Tongue (tissue), 2 donors: ENCODE measurements around the gene GINS2. TPM values are rescaled to one million over a fixed set of nuclear protein-coding genes. Genes with fewer than 3 reads are reported as not detected.
A peak's percentile ranks its signal among the peaks of the same experiment; 100 is the strongest.

ENCODE experiments used
- DNase-seq: peaks from one replicate; pipeline ENCODE4 v3.0.0-alpha.2; 2015
- total RNA-seq: library from RNA; depleted of rRNA; stranded (reverse); fragments of >200 nt; gene quantifications from one replicate; pipeline ENCODE4 v1.2.3, GENCODE V29; 2014

The GINS2 gene
- total RNA-seq, 1 donor from 2014 or later = 4.6 TPM

DNA sequence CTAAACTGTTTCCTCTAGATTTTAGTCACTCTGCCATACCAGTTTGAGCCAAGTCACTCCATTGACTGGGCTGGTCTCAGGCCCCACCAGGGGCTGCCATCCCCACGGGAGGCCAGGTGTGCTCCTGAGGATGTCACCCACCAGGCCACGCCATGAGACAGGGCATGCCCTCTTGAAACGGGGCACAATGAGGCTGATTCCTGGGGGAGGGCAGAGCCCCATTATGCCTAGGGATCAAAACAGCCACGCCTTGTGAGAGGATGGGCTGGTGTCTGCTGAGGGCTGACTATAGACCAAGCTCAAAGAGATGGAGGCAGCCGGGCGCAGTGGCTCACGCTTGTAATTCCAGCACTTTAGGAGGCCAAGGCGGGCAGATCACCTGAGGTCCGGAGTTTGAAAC is 21.5 kb downstream of the GINS2 start:
- no peak for DNase-seq

DNA sequence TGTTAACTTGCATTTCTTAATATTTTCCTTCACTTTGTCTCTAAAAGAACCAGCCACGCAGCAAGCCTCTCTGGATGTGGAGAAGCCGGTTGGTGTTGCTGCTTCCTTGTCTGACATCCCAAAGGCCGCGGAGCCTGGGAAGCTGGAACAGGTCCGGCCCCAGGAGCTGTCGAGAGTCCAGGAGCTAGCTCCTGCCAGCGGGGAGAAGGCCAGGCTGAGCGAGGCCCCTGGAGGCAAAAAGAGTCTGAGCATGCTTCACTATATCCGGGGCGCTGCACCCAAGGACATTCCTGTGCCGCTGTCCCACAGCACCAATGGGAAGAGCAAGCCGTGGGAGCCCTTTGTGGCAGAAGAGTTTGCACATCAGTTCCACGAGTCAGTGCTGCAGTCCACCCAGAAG is 22.8 kb downstream of the GINS2 start:
- DNase-seq = no peak

DNA sequence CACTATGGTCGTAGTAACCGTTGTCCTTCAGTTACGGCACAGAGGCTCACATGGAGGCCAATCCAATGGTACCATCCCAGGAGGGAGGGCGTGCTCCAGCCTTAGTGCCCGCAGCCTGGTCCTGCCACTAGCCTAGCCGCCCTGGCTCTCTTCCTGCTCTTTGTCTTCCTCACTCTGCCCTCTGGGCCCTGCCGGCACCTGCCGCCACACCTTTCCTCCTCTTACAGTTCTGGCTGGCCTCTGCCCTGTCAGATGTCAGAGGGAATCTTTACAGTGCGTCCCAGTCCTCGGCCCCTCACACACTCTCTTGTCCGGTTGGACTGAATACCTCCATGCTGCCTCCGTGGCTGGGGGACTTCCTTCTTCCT is 23.4 kb downstream of the GINS2 start:
- no peak for DNase-seq

DNA sequence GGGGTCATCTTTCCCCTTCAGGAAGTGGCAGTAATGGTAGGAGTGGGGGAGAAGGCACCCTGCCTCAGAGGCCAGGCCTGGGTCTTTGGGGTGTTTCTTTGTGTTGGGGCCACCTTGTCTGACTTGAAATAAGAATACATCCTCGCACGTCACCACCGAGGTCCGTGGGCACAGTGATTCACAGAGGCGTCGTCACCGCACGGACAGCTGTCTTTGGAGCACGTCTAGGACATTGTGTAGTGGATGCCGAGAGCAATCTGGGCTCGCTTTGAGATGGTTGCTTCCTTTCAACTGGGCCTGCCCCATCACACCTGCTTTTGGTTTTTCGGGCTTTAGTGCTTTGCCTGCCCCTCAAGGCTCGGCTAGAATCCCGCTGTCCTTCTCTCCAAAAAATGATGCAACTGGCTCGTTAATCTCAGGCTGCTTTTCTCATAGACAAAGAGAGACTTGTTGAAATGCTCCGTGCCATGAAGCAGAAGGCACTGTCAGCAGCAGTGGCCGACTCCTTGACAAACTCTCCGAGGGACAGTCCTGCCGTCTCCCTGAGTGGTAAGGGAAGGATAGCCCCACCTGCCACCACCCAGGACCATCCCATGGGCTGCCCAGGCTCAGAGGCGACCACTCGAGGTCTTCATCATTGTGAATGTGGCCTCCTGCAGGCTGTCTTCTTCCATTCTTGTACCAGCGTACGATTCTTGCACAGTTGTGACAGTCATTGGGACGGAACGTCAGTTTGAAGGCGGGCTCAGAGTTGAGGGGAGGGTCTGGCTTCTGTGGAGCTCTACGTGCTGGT is 24.0 kb downstream of the GINS2 start:
- no peak for DNase-seq

DNA sequence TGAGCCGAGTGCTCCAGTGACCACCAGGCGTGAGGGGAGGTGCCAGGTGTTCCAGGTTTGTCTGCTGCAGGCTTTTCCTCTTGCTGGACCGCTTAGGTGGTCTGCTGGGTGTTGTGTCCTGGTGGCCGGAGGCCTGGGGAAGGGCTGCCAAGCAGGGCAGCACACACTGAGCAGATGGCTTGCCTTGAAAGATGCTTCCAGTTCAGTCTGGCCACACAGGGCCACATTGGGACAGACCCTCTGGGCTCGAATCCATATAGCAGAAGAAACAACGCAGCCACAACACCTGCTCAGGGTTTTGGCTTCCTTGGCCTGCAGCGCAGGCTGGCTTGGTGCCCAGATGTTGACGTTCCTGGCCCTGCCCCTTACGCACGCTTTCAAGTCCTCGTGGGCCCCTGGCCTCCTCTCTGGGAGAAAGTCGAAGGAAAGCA is 24.8 kb downstream of the GINS2 start:
- DNase-seq = peak; percentile 87

DNA sequence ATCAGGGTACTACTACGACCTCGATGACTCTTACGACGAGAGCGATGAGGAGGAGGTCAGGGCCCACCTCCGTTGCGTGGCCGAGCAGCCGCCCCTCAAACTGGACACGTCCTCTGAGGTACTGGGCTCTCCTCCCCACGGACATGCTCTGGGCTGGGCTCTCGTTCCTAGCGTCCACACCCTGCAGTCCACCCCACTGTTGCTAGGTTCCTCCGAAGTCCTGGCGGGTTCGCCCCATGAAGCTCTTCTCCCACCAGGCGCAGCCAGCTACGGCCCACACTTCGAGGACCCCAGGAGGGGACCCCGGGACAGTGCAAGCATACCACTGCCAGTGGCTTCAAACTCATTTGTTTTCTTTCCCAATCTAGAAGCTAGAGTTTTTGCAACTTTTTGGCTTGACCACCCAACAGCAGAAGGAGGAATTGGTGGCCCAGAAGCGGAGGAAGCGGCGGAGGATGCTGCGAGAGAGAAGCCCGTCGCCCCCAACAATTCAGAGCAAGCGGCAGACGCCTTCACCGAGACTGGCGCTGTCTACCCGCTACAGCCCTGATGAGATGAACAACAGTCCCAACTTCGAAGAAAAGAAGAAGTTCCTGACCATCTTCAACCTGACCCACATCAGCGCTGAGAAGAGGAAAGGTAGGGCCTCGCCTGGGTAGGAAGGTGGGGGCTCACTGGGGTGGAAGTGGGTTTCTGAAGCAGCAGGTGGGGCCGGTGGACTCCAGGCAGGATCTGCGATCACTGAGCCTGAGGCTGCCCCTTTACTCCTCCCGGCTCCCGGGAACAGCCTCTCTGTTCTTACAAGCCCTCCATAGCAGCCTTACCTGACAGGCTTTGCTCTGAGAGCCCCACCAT is 25.6 kb downstream of the GINS2 start:
- DNase-seq = no peak

DNA sequence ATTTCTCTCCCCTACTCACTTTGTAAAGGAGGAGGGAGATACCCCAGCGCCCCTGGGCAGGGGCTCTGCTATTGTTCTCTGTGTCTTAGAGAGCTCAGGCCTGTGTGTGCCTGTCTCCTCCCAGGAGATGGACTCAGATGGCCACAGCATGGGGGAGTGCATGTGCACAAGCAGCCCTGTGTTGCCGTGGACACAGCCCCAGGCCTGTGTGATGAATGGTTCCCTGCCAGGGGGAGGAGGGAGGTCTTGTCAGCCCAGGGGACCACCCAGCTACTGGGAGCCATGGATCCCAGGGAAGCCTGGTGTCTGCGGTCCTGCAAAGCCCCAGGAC is 26.3 kb downstream of the GINS2 start:
- no peak for DNase-seq

DNA sequence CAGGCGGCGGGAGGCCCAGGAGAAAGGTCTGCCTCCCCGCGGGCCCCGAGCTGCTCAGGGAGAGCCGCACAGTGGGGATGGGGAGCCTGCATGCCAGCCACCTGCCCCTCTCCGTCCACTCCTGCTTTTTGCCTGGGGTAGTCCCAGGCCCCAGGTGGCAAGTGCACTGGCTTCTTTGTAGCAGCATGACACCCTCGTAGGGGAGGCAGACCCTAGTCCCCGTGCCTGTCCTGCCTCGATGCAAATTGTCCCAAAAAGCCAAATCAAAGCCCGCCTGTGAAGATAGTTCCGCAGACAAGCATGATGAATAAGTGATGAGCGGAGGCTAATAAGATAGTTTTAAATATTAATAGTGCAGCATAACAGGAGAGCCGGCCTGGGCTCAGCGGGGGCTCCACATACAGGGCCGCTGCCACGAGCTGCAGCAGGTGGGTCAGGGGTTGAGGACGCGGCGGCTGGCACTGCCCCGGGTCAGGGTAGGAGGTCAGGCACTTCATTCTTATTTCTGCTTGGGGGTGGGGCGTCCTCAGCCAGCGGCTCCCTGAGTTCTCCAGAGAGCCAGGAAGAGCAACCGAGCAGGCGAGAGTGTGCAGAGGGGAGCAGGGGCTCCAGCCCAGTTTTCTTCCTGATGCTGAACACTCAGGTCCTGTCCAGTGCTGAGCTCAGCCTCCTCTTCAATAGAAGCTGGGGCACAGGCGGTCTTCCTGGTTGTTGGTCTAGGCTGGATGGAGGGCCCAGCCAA is 26.8 kb downstream of the GINS2 start:
- no peak for DNase-seq

DNA sequence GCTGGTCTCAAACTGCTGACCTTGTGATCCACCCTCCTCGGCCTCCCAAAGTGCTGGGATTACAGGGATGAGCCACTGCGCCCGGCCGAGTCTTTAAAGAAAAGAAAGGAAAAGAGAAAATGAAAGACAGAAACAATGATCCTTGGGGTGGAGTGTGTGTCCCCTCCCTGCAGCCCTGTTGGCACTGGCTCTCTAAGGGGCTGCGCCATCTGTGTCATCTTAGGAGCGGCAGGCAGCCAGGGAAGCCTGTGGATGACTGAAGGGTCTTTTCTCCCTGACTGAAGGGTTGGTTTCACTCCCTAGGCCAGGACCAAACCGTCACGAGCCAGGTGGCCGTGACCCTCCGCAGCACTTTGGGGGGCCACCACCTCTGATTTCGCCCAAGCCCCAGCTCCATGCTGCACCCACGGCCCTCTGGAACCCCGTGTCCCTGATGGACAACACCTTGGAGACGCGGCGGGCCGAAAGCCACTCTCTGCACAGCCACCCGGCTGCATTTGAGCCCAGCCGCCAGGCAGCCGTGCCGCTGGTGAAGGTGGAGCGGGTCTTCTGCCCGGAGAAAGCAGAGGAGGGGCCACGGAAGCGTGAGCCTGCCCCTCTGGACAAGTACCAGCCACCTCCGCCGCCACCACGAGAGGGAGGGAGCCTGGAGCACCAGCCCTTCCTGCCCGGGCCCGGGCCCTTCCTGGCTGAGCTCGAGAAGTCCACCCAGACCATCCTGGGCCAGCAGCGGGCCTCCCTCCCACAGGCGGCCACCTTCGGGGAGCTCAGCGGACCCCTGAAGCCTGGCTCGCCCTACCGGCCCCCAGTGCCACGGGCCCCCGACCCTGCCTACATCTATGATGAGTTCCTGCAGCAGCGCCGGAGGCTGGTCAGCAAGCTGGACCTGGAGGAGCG is 27.7 kb downstream of the GINS2 start:
- DNase-seq = no peak

DNA sequence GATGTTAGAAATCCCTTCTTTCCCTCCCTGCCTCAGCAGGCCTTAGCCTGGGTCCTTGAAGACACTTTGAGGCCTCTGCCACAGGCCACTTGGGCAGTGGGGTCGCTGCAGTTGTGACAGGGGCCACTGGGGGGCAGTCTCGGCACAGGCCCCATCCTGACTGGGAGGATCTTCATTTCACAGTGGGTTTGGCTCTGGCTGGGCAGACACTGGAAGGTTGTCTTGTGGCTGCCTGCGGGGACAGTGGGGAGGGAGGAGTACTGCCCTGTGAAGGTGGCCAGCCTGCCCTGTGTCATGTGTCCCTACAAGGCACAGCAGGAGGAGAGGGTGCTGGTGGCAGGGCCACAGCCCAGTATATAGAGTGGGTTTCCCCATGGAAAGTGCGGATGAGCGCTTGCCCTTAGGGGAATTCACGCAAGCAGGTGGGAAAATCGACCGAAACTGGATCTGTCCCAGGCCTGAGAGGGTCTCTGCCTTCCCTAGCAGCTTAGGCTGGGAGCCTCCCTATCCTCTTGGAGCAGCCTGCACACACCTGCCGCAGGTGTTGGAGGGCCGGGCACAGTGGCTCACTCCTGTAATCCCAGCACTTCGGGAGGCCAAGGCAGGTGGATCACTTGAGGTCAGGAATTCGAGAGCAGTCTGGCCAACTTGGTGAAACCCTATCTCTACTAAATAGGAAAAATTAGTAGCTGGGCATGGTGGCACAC is 28.8 kb downstream of the GINS2 start:
- peak; percentile 79 for DNase-seq

DNA sequence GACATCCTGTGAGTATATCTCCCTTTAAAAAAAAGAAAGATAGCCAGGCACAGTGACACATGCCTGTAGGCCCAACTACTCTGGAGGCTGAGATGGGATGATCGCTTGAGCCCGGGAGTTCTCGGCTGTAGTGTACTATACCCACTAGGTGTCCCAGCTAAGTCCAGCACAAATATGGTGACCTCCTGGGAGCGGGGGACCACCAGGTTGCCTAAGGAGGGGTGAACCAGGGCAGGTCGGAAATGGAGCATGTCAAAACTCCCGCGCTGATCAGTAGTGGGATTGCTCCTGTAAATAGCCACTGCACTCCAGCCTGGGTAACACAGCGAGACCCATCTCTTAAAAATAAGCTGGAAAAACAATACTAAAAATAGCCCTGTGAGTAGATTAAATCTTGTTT is 29.4 kb downstream of the GINS2 start:
- DNase-seq = no peak

DNA sequence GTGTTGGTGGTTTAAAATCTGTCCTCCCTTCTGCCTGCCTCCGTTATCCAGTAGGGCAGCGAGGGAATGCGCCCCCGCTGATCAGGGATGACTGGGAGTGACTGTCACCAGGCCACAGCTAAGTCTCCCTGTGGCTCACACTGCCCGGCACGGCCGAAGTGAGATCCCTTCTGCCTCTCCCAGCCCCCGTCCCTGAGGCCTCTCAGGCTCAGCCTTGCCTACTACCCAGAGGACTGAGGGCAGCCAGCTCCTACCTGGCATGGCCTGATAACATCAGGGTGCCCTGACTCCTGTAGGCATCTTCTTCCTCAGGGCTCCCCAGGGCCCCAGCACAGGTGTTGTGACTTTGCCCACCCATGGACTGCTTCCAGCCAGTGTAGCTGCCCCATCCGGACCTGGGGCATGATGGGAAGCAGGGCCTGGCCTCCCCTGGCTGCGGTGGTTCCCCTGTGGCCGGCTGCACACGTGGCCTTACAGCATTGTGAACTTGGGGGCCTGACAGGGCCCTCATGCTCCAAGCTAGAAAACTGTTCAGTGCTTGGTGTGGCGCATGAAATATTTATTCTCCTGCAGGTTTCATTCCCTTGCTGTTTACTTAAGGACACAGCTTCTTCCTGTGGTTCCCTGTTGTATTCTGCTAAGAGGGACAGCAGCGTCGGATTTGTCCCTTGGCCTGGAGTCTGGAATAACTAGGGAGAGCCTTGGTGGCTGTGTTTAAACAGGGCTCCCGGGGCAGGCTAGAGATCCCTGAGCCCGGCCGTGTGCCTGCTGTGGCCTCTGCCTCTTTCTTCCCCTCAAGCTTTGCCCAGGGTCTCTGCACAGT is 30.0 kb downstream of the GINS2 start:
- DNase-seq = no peak

DNA sequence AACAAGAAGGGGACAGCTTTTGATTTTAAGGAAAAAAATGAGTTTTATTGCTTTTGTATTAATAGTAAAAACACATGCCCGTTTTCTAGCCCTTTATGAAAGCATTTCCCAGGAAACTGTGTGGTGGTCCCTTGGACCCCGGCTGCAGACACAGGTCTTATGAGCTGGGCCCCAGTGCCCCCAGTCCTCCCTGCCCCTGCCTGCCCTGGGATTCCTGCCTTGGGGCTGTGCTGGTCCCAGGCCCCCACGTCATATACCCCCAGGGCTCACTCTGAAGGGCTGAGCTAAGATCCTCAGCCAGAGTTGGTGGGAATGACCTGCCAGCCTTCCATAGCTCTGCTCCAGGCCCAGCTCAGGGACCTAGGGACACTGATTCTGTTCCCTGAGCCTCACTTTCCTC is 30.8 kb downstream of the GINS2 start:
- no peak for DNase-seq

DNA sequence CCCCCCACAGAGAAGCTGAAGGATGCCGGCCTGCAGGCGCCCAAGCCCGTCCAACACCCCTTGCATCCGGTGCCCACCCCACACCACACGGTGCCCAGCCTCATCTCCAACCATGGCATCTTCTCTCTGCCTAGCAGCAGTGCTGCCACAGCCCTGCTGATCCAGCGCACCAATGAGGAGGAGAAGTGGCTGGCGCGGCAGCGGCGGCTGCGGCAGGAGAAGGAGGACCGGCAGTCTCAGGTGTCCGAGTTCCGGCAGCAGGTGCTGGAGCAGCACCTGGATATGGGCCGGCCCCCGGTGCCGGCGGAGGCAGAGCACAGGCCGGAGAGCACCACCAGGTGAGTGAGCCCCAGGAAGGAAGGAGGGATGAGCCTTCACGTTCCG is 31.5 kb downstream of the GINS2 start:
- no peak for DNase-seq

DNA sequence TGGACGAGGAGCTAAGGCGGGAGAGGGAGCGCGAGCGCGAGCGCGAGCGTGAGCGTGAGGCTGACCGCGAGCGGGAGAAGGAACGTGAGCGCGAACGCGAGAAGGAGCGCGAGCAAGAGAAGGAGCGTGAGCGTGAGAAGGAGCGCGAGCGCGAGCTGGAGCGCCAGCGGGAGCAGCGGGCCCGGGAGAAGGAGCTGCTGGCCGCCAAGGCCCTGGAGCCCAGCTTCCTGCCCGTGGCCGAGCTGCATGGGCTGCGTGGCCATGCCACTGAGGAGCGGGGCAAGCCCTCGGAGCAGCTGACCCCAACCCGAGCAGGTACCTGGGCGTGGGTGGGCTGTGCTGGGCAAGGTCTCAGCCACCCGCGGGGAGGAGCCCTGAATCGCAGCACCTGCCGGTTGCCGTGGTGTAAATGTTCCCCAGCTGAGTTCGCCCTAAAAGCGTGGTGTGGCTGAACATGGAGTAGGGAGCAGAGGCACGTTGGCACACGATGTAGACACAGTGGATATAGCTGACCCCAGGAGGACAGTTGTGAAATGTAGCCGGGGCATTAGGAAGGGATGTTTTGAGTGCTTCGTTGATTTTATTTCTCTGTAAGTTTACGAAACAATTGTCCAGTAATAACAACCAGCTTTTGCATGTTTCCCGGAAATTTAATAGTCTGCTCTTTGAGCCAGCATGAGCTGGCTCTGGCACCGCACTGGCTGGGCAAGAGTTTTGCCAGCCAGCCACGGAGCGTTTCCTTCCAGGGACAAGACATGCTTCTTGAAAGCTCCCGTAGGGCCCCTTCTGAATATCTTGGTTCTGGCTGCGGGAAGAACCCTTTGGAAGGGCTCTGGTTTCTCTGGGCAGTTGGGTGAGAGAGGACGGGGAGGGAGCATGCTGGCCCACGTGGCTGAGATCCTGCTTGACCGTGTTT is 32.1 kb downstream of the GINS2 start:
- no peak for DNase-seq

DNA sequence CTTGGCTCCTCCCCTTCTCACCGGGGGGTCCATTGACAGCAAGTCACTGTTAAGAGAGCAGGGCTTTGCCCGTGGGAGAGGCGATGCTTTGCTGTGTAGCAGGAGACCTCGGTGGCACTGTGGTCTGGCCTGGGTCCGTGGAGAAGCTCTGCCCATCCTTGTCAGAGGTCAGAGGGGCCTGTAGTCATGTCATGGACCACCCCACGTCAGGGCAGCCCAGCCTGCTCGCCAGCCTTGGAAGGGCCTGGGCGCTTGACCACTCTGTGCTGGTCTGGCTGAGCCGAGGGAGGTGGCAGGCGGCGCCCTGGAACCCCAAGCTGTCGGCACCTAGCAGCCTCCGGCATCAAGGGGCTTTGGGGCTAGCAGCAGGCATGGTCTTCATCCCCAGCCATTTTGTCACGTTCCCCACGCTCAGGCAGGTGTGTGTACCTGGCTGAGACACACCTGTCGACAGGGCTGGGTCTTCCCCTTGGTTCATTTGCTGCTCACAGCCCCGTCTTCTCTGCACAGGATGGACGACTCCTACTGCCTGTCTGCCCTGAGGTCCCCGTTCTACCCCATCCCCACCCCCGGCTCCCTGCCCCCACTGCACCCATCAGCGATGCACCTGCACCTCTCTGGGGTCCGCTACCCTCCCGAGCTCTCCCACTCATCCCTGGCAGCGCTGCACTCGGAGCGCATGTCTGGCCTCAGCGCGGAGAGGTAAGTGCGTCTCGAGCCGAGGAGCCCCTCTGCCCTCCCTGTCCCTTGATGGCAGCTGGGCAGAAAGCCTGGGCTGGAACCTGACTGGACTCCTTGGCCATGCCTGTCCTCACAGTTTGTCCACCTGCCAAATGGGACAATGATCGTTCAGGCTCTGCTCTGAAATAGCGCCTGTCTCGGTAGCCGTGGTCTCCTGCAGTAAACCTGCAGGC is 33.3 kb downstream of the GINS2 start:
- no peak for DNase-seq

DNA sequence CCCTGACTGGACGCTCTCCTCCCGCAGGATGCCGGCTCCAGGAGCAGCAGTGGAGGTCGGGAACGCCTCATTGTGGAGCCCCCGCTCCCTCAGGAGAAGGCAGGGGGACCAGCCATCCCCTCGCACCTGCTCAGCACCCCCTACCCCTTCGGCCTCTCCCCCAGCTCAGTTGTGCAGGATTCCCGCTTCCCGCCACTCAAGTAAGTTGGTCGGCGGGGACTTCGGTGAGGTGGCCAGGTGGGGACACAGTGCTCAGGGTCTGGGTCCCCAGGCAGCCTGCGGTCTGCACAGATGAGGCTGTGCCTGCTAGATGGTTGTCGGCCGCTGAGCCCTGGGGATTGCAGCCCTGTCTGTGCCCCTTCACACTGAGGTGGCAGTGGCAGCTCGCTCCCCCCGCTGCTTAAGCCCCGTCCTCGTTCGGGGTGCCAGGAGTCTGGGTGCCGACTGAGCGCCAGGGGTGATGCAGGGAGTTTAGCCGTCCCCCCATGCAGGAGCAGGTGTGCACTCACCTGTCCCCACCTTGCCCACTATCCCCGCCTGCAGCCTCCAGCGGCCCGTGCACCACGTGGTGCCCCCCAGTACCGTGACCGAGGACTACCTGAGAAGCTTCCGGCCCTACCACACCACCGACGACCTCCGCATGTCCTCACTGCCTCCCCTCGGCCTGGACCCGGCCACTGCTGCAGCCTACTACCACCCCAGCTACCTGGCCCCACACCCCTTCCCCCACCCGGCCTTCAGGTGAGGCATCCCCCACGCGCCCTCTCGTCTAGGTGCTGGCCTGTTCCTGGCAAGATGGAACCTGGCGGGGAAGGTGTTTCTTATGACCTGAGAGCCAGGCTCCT is 34.3 kb downstream of the GINS2 start:
- no peak for DNase-seq
